Measurements from ENCODE around the gene CHST5. TPM values are rescaled to one million over a fixed set of nuclear protein-coding genes. Genes with fewer than 3 reads are reported as not detected.
A peak's percentile ranks its signal among the peaks of the same experiment; 100 is the strongest.

CHST5 gene
- total and polyA plus RNA-seq, 9 of the 15 experiments (the other 6 are each of a cell fraction or from before 2014, with no cell fraction given): 0.06 to 0.21 (median 0.14) TPM; not detected in 5

DNA sequence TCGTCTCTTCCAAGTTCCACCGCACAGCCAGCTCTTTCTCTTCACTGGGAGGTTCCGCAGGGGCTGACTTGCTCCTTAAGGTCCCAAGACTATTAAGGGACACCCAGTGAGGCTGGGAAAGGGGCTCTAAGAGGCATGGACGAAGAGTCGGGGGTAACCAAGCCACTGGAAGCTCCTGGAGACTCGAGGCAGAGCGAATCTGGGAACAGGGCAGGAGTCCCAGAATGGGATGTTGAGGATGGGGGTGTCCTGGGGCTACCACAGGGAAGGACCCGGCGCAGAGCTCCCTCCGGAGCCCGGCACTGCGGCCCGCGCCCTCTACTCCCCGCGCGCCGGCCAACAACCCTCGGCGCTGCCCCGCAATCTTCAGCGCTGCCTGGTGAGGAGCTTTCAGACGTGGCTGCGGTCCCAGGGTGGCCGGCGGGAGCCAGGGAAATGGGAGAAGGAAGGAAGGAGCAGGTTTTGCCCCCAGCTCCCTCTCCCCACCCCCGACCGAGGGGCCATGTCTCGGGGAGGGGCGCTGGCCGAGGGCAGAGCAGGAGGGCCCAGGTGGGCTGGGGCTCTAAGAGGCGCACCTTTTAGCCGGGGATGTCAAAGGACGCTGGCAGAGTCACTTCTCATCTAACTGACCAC, 581 bp downstream of the CHST5 start:
- Histone ChIP-seq H3K4me3 (no peak overlapping the region), H2AFZ (ENCODE audit: low read depth, low read length) (no peak overlapping the region), H3K27ac (ENCODE audit: extremely low read depth, low read depth, low read length) (no peak overlapping the region), H3K4me1 (replicated peaks in 1 of 2; ENCODE audit: control insufficient read depth in 2 of 2, insufficient read depth in 2 of 2, low read length in 2 of 2) (peaks cover 0 to 10% of the 10 kb centered on the region in 2 experiments; a peak in 1 of 5 replicates), H3K27me3 (ENCODE audit: control insufficient read depth in 2 of 2, insufficient read depth in 2 of 2, low read length in 2 of 2) (peaks cover 20 to 44% of the 10 kb centered on the region in 2 experiments), H3K9me1 (ENCODE audit: control insufficient read depth, insufficient read depth, low read length) (no peaks in the 10 kb centered on the region), H3K9me3 (replicated peaks; ENCODE audit: control insufficient read depth, insufficient read depth, low read depth, low read length) (no peaks in the 10 kb centered on the region), H3K79me2 (ENCODE audit: control insufficient read depth, insufficient read depth, low read length) (no peaks in the 10 kb centered on the region), H3K4me2 (ENCODE audit: insufficient read depth, low read length) (no peak overlapping the region), H4K20me1 (replicated peaks; ENCODE audit: control insufficient read depth, insufficient read depth, low read length) (peaks cover 4% of the 10 kb centered on the region; the same call in 1 of the 2 replicates), H3K9ac (ENCODE audit: insufficient read depth in 1 of 2, low read depth in 2 of 2, low read length in 2 of 2) (peak overlapping the region in 1 of 2 experiments; percentile 56; a peak in 1 of 4 replicates), H3K36me3 (ENCODE audit: control insufficient read depth, insufficient read depth, low read length) (no peaks in the 10 kb centered on the region)
- intact Hi-C loops (cut with micrococcal nuclease) (no loop called here), in situ Hi-C loops (cut with MboI) (no loop called here)
- ChIA-PET POLR2A (interaction anchor here (0.6 to 5.1 kb wide), 10 partner anchors 9 to 1225 kb away, joined by 3 to 27 read pairs (median 4); no protein-coding TSS in a partner anchor), CTCF (ENCODE audit: low intra/inter-chr PET ratio) (no interaction called here)
- peak; percentile 43 for TF ChIP-seq POLR2G (IDR thresholded peaks at IDR 0.05; ENCODE audit: low read depth, low read length)
- TF ChIP-seq E2F8 (IDR thresholded peaks at IDR 0.05; ENCODE audit: low read depth, partially characterized antibody): no peak
- ATAC-seq: no peak
- 44% methylated on average over 34 of the region's 34 CpGs for WGBS (ENCODE audit: insufficient coverage, low coverage, missing lambda C conversion rate)
- FAIRE-seq: no peak
- no TSS peak for BruUV-seq (replicated peaks)
- no peak for DNase-seq (ENCODE audit: extremely low read depth in 1 of 4, low spot score in 3 of 4)

Data from K562 (cell line).